Epithelial cell of proximal tubule (primary cell): ENCODE data around the gene U2SURP. TPM values are rescaled to one million over a fixed set of nuclear protein-coding genes. Genes with fewer than 3 reads are reported as not detected.
"Not testable (repeated sequence)": the region's sequence is repeated elsewhere in the genome, so short reads cannot be mapped to it uniquely, and the experiment has no call there.

ENCODE experiments used
- DNase-seq: peaks from one replicate; pipeline ENCODE4 v3.0.0-alpha.2; 2011; ENCODE audit warnings: low read depth
- H3K4me3 ChIP-seq: 2 replicates; pipeline ENCODE4 v1.5.1; 2011; ENCODE audit warnings: low read depth, mild to moderate bottlenecking, low read length
- CTCF ChIP-seq: conservative IDR thresholded peaks from 2 replicates; pipeline ENCODE4 v1.5.1; 2012; ENCODE audit warnings: low read depth, mild to moderate bottlenecking, low read length
- total RNA-seq: library from RNA; depleted of rRNA; stranded (reverse); fragments of >200 nt; gene quantifications from 2 replicates; pipeline ENCODE4 v1.2.3, GENCODE V29; 2015

Gene U2SURP
- total RNA-seq, 1 donor from 2014 or later = 77.7 TPM

GRCh38 chr3:143035466-143036211, 34.3 kb downstream of the U2SURP start:
- DNase-seq = no peak
- TF ChIP-seq CTCF = no peak
- H3K4me3 ChIP-seq = no peak overlapping the region

GRCh38 chr3:143036557-143036956, 35.2 kb downstream of the U2SURP start:
- no peak for DNase-seq
- no peak for TF ChIP-seq CTCF
- H3K4me3 ChIP-seq = no peak overlapping the region

GRCh38 chr3:143037867-143038266, 36.5 kb downstream of the U2SURP start:
- DNase-seq = no peak
- H3K4me3 ChIP-seq = no peak overlapping the region
- TF ChIP-seq CTCF = no peak

- H3K4me3 ChIP-seq = no peak overlapping the region
- TF ChIP-seq CTCF = peak; percentile 61
Measured at GRCh38 chr3:143040261-143040879, 39.0 kb downstream of the U2SURP start.

GRCh38 chr3:143041903-143042302, 40.5 kb downstream of the U2SURP start:
- peak; percentile 67 for DNase-seq
- no peak overlapping the region for H3K4me3 ChIP-seq
- no peak for TF ChIP-seq CTCF

More at GRCh38 chr3:143040261-143040879, 39.0 kb downstream of the U2SURP start:
- DNase-seq = no peak

GRCh38 chr3:143045639-143046038, 44.3 kb downstream of the U2SURP start:
- H3K4me3 ChIP-seq = no peak overlapping the region
- no peak for DNase-seq
- no peak for TF ChIP-seq CTCF

GRCh38 chr3:143046075-143046474, 44.7 kb downstream of the U2SURP start:
- not testable (repeated sequence) for H3K4me3 ChIP-seq, DNase-seq
